Fibroblast of pulmonary artery (primary cell): ENCODE data around the gene MBTPS1.
A peak's percentile ranks its signal among the peaks of the same experiment; 100 is the strongest.

Source experiments
- DNase-seq: peaks from one replicate; pipeline ENCODE4 v3.0.0-alpha.2; 2010; ENCODE audit warnings: low read depth
- H3K4me3 ChIP-seq: replicated peaks from 2 replicates; pipeline ENCODE4 v1.5.1; 2011; ENCODE audit warnings: low read depth, mild to moderate bottlenecking, control low read depth, low read length, moderate library complexity
- TF ChIP-seq, protein P1 (sequence below): IDR thresholded peaks from 2 replicates; pipeline ENCODE4 v1.5.1; 2011; ENCODE audit warnings: mild to moderate bottlenecking, control low read depth, low read length, inconsistent platforms; ENCODE audit errors: missing control alignments

Gene MBTPS1

DNA sequence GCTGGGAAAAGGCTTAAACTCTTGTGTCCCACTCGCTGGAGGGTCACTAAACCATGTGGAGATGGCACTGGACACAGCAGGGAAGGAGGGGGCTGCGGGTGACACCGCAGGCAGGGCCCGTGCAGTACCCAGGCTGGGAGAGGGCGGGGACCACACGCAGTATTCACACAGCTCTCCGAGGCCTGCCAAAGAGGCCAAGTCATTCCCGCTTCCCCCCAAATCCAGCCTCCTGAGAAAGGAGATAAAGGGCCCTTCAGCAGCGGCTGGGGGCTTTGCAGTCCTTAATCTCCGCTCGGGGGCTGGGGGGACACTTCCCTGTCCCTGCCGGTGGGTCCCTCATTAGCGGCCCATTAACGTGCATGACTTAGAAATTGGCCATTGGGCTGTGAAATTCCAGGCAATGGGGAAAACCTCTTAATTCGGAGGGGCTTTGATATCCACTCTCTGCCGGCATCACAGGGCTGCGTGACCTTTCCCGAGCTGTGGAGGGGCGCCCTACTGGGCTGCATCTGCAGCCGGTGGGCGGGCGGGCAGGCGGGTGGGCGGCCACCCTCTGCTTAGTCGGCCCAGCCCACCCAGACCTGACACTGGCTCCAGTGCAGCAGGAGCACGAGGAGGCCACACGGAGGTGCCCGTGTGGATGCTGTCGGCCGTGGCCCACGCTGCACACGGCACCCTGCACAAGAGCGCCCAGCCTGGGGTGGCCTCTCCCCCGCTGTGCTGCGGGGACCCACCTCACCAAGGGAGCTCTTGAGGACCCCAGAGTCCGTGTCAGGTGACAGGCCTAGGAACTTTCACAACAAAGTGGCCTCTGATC, 71.5 kb downstream of the MBTPS1 start:
- no peak overlapping the region for H3K4me3 ChIP-seq
- no peak for DNase-seq
- TF ChIP-seq, protein P1, sequence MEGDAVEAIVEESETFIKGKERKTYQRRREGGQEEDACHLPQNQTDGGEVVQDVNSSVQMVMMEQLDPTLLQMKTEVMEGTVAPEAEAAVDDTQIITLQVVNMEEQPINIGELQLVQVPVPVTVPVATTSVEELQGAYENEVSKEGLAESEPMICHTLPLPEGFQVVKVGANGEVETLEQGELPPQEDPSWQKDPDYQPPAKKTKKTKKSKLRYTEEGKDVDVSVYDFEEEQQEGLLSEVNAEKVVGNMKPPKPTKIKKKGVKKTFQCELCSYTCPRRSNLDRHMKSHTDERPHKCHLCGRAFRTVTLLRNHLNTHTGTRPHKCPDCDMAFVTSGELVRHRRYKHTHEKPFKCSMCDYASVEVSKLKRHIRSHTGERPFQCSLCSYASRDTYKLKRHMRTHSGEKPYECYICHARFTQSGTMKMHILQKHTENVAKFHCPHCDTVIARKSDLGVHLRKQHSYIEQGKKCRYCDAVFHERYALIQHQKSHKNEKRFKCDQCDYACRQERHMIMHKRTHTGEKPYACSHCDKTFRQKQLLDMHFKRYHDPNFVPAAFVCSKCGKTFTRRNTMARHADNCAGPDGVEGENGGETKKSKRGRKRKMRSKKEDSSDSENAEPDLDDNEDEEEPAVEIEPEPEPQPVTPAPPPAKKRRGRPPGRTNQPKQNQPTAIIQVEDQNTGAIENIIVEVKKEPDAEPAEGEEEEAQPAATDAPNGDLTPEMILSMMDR: no peak

DNA sequence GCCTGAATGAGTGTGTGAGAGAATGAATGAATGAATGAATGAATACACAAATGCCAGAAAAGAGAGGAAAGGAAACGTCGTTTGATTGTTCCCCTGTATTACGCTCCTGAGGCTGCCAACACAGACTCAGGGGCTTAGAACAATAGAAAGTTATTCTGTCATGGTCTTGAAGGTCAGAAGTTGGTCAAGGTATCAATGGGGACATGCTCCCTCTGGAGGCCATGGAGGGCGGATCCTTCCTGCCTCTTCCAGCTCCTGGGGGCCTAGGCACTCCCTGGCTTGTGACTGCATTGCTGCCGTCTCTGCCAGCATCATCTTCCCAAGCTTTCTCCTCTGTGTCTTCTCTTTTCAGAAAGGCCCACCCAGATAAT, 72.6 kb downstream of the MBTPS1 start:
- no peak overlapping the region for H3K4me3 ChIP-seq
- TF ChIP-seq, protein P1: peak; percentile 46
- peak; percentile 40 for DNase-seq

DNA sequence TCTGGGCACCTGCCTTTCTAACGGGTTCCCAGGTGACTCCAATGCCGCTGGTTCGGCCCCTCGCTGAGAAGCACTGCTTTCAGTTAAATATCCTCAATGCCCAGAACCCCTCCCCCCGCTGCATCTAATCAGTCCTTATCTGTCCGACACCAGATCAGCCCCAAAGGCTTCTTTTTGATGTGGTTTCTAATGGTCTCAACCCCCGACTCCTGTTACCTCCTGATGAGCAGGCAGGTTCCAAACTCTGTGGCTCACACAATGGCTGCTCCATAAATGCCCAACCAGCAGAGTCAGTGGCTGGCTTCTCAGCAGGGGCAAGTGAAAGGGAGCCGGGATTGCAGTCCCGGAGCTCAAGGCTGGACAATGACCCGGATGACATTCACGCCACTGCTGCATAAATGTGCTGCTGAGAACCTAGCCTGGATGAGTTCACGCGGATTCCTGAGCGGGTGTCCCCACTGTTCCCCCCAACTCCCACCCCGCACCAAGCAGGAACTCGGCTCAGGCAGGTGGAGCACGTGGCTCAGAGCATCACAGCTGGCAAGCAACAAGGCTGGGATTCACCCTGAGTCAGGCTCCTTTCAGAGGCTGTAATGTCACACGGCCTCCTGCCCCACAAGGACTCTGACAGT, 73.1 kb downstream of the MBTPS1 start:
- no peak for DNase-seq
- TF ChIP-seq, protein P1: no peak
- H3K4me3 ChIP-seq: no peak overlapping the region

DNA sequence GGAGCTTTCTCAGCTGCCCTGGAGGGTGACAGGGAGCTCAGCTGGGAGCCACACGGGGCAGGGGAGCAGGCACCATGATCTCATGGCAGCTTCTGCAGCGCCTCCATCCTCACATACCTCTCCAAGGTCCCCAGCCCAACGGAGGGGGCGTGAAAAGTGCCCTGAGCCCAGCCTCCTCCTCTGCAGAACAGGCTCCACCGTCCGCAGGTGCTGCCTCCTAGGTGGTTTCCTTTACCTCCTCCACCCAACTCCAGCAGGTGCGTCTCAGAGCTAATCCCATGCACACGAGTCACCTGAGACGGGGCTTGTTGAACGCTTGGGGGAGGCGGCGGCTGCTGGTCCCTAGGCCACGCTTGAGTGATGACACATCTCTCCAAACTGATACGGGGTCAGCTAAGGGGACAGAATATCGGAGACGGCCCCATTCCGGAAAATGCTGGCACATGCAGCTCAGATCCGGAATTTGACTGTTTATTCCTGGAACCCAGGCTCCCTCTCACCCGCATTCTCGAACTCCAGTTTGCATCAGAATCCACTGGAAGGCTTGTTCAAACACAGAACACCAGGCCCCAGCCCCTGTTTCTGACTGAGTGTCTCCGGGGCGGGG, 73.8 kb downstream of the MBTPS1 start:
- DNase-seq: no peak
- TF ChIP-seq, protein P1: no peak
- no peak overlapping the region for H3K4me3 ChIP-seq

DNA sequence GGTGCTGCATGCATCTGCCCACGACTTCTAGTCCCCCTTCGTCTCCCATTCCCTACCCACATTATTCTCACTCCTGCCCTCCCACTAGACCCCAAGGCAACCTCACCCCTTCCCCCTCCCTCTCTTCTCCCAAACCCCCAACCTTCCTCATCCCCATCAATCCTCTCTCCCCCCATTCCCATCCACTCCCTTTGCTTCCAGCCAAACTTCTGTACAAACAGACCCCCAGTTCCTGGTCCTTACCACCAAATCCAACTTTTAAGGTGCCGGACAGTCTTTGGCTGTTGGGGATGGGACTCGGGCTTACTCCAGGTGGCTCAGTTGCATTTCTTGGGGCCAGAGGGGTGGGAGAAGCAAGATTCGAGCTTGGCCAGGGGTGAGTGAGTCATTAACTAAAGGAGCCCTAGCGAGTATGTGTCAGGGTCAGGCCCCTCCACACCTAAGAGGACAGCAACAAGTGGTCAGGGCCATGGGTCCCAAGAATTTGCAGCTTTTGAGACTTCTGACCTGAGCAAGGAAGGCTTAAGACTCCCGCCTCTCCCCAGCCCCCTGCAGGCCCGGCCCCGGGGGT, 74.3 kb downstream of the MBTPS1 start, which contains the start of gene SLC38A8:
Gene SLC38A8, minus strand, starts transcription at position 488 of the 571 bp plus-strand sequence. CDS start 638 bp downstream, outside the sequence.
- TF ChIP-seq, protein P1: no peak
- H3K4me3 ChIP-seq: no peak within 1 kb of the TSS
- DNase-seq: no peak

DNA sequence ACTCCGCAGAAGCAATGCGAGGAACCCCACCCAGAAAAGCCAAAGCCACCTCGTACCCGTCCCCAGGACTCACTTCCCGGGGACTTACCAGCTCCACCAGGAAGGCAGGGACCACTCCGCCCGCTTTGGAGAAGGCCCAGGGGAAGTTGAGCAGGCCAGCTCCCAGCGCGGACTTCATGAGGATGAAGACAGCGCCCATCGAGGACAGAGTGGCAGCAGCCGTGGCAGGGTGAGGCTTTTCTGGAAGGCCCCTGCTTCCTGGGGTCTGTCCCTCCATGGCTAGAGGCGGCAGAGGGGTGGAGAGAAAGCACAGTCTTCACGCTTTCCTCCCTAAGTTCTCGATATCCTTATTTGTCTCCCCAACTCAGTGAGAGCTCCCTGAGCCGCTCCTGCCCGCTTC, 74.9 kb downstream of the MBTPS1 start:
- no peak overlapping the region for H3K4me3 ChIP-seq
- TF ChIP-seq, protein P1: no peak
- DNase-seq: no peak
